OCI-LY1 (cell line): Measurements from ENCODE around the gene PLA2G6.

ENCODE experiments used
- H2AFZ ChIP-seq: fragments of 200-600 bp; sonication (generic), shearing (Covaris generic); 2 replicates; pipeline ENCODE4 v1.6.0; 2014; ENCODE audit warnings: antibody characterized with exemption, mild to moderate bottlenecking, low read length
- H3F3A ChIP-seq: fragments of 200-600 bp; sonication (generic), shearing (Covaris generic); 2 replicates; pipeline ENCODE4 v1.6.0; 2014; ENCODE audit warnings: mild to moderate bottlenecking, antibody characterized with exemption, low read length, moderate library complexity; ENCODE audit not compliant: insufficient read depth
- H3K27ac ChIP-seq: fragments of 200-600 bp; sonication (generic); 2 replicates; pipeline ENCODE4 v1.5.1; 2014; ENCODE audit warnings: low read length, mixed run types, mild to moderate bottlenecking, low read depth; ENCODE audit not compliant: poor library complexity, severe bottlenecking
- H3K27me3 ChIP-seq: fragments of 200-600 bp; sonication (generic); 2 replicates; pipeline ENCODE4 v1.6.0; 2014; ENCODE audit warnings: antibody characterized with exemption, mild to moderate bottlenecking, low read length, moderate library complexity; ENCODE audit not compliant: insufficient read depth
- H3K36me3 ChIP-seq: fragments of 200-600 bp; sonication (generic); 2 replicates; pipeline ENCODE4 v1.6.1; 2014; ENCODE audit warnings: mild to moderate bottlenecking, antibody characterized with exemption, low read length, moderate library complexity, mixed read lengths; ENCODE audit not compliant: insufficient read depth
- H3K4me1 ChIP-seq: fragments of 200-600 bp; sonication (generic); 2 replicates; pipeline ENCODE4 v1.5.1; 2014; ENCODE audit warnings: mild to moderate bottlenecking, low read length, moderate library complexity; ENCODE audit not compliant: insufficient read depth, severe bottlenecking
- H3K4me2 ChIP-seq: fragments of 200-600 bp; sonication (generic), shearing (Covaris generic); 2 replicates; pipeline ENCODE4 v1.6.1; 2014; ENCODE audit warnings: low read length
- H3K4me3 ChIP-seq: fragments of 200-600 bp; sonication (generic); 2 replicates; pipeline ENCODE4 v1.5.1; 2014; ENCODE audit warnings: low read length, low read depth, mild to moderate bottlenecking, mixed read lengths; ENCODE audit not compliant: poor library complexity, severe bottlenecking
- H3K79me2 ChIP-seq: fragments of 200-600 bp; shearing (Covaris generic); 2 replicates; pipeline ENCODE4 v1.6.1; 2016; ENCODE audit warnings: mixed run types, low read length, mixed read lengths; ENCODE audit not compliant: insufficient read depth
- H3K9ac ChIP-seq: fragments of 200-600 bp; sonication (generic), shearing (Covaris generic); 2 replicates; pipeline ENCODE4 v1.6.1; 2014; ENCODE audit warnings: mild to moderate bottlenecking, low read length, mixed read lengths
- H3K9me2 ChIP-seq: fragments of 200-600 bp; sonication (generic), shearing (Covaris generic); 2 replicates; pipeline ENCODE4 v1.6.1; 2014; ENCODE audit warnings: low read depth, mild to moderate bottlenecking, low read length, mixed read lengths
- H3K9me3 ChIP-seq: fragments of 200-600 bp; shearing (Covaris generic); 2 replicates; pipeline ENCODE4 v1.6.1; 2014; ENCODE audit warnings: low read length, mixed read lengths
- H4K20me1 ChIP-seq: fragments of 200-600 bp; sonication (generic), shearing (Covaris generic); 2 replicates; pipeline ENCODE4 v1.6.0; 2016; ENCODE audit warnings: mild to moderate bottlenecking, low read length; ENCODE audit not compliant: insufficient read depth
- CTCF ChIP-seq: fragments of 200-600 bp; sonication (generic), shearing (Covaris generic); IDR thresholded peaks from 2 replicates; pipeline ENCODE4 v1.5.1; 2017; ENCODE audit warnings: mild to moderate bottlenecking, antibody characterized with exemption, low read length, moderate library complexity, mixed read lengths
- EZH2 ChIP-seq: fragments of 200-600 bp; sonication (generic), shearing (Covaris generic); IDR thresholded peaks from 2 replicates; pipeline ENCODE4 v1.8.0; 2017; ENCODE audit warnings: borderline replicate concordance, mixed run types, mild to moderate bottlenecking, antibody characterized with exemption, low read length, moderate library complexity, mixed read lengths

Gene PLA2G6

GRCh38 chr22:38108561-38109319, 72.9 kb downstream of the PLA2G6 start:
- Histone ChIP-seq H3K4me1 (no peaks in the 10 kb centered on the region), H3K4me3 (no peak overlapping the region), H3K4me2 (no peak overlapping the region), H2AFZ (no peak overlapping the region), H3K79me2 (no peaks in the 10 kb centered on the region), H3F3A (no peaks in the 10 kb centered on the region), H3K9me2 (no peaks in the 10 kb centered on the region), H3K27ac (no peak overlapping the region), H3K9ac (no peak overlapping the region), H4K20me1 (no peaks in the 10 kb centered on the region), H3K36me3 (no peaks in the 10 kb centered on the region), H3K9me3 (no peaks in the 10 kb centered on the region), H3K27me3 (no peaks in the 10 kb centered on the region)
- no peak for TF ChIP-seq EZH2
- no peak for TF ChIP-seq CTCF

GRCh38 chr22:38107692-38108515, 73.7 kb downstream of the PLA2G6 start:
- Histone ChIP-seq H3K27ac (no peak overlapping the region), H3K4me3 (no peak overlapping the region), H3K79me2 (no peaks in the 10 kb centered on the region), H3K9me2 (no peaks in the 10 kb centered on the region), H3K9ac (no peak overlapping the region), H4K20me1 (no peaks in the 10 kb centered on the region), H3K9me3 (no peaks in the 10 kb centered on the region), H2AFZ (no peak overlapping the region), H3K4me1 (no peaks in the 10 kb centered on the region), H3K27me3 (no peaks in the 10 kb centered on the region), H3F3A (no peaks in the 10 kb centered on the region), H3K4me2 (no peak overlapping the region), H3K36me3 (no peaks in the 10 kb centered on the region)
- TF ChIP-seq EZH2 (no peak), CTCF (no peak)

- no peak for TF ChIP-seq CTCF
- no peak for TF ChIP-seq EZH2
- Histone ChIP-seq H3K79me2 (no peaks in the 10 kb centered on the region), H4K20me1 (no peaks in the 10 kb centered on the region), H3F3A (no peaks in the 10 kb centered on the region), H3K27ac (no peak overlapping the region), H2AFZ (no peak overlapping the region), H3K4me2 (no peak overlapping the region), H3K9me3 (no peaks in the 10 kb centered on the region), H3K4me1 (no peaks in the 10 kb centered on the region), H3K9me2 (no peaks in the 10 kb centered on the region), H3K27me3 (no peaks in the 10 kb centered on the region), H3K36me3 (no peaks in the 10 kb centered on the region), H3K9ac (no peak overlapping the region), H3K4me3 (no peak overlapping the region)
These were observed 74.6 kb downstream of the PLA2G6 start for GRCh38 chr22:38106814-38107578.
